Measurements from ENCODE around the gene OR2B3.
"Not testable (repeated sequence)": the region's sequence is repeated elsewhere in the genome, so short reads cannot be mapped to it uniquely, and the experiment has no call there.

The OR2B3 gene

GRCh38 chr6:29087213-29087612, at the start of gene OR2B3:
OR2B3 (minus strand) TSS chr6:29087313; CDS start chr6:29087248, 65 bp downstream.
- no peak for DNase-seq (ENCODE audit: extremely low read depth in 1 of 2, low read depth in 1 of 2)

GRCh38 chr6:29131691-29132090, 44.6 kb upstream of the OR2B3 start:
- DNase-seq (ENCODE audit: extremely low read depth in 1 of 2, low read depth in 1 of 2): no peak

GRCh38 chr6:29130644-29131043, 43.5 kb upstream of the OR2B3 start:
- DNase-seq (ENCODE audit: extremely low read depth in 1 of 2, low read depth in 1 of 2): no peak

GRCh38 chr6:29129326-29130012, 42.4 kb upstream of the OR2B3 start:
- DNase-seq (ENCODE audit: extremely low read depth in 1 of 2, low read depth in 1 of 2): no peak

GRCh38 chr6:29114964-29115363, 27.9 kb upstream of the OR2B3 start:
- not testable (repeated sequence) for DNase-seq (ENCODE audit: extremely low read depth in 1 of 2, low read depth in 1 of 2)

GRCh38 chr6:29112135-29112534, 25.0 kb upstream of the OR2B3 start:
- DNase-seq (ENCODE audit: extremely low read depth in 1 of 2, low read depth in 1 of 2): no peak

GRCh38 chr6:29107758-29108157, 20.6 kb upstream of the OR2B3 start, which contains the start of gene OR2J3:
OR2J3 (plus strand) TSS chr6:29108058; CDS start chr6:29111891, 3,833 bp downstream.
- no peak for DNase-seq (ENCODE audit: extremely low read depth in 1 of 2, low read depth in 1 of 2)

- DNase-seq (ENCODE audit: extremely low read depth in 1 of 2, low read depth in 1 of 2): no peak
These were observed 12.1 kb upstream of the OR2B3 start, which contains the start of gene OR2J1 for GRCh38 chr6:29099190-29099589. OR2J1 (plus strand) TSS chr6:29099490; CDS start chr6:29100943, 1,453 bp downstream.

GRCh38 chr6:29097803-29098202, 10.7 kb upstream of the OR2B3 start:
- no peak for DNase-seq (ENCODE audit: extremely low read depth in 1 of 2, low read depth in 1 of 2)

- no peak for DNase-seq (ENCODE audit: extremely low read depth in 1 of 2, low read depth in 1 of 2)
These were observed 5.8 kb upstream of the OR2B3 start for GRCh38 chr6:29092957-29093356.

GRCh38 chr6:29082457-29082856, 4.7 kb downstream of the OR2B3 start:
- DNase-seq (ENCODE audit: extremely low read depth in 1 of 2, low read depth in 1 of 2): no peak

GRCh38 chr6:29081312-29081711, 5.8 kb downstream of the OR2B3 start:
- no peak for DNase-seq (ENCODE audit: extremely low read depth in 1 of 2, low read depth in 1 of 2)

- DNase-seq (ENCODE audit: extremely low read depth in 1 of 2, low read depth in 1 of 2): no peak
These were observed 7.9 kb downstream of the OR2B3 start for GRCh38 chr6:29079203-29079602.

- DNase-seq (ENCODE audit: extremely low read depth in 1 of 2, low read depth in 1 of 2): peak in 1 of 2 donors; percentile 3
These were observed 15.0 kb downstream of the OR2B3 start for GRCh38 chr6:29071831-29072723.

- DNase-seq (ENCODE audit: extremely low read depth in 1 of 2, low read depth in 1 of 2): no peak
These were observed 35.4 kb downstream of the OR2B3 start for GRCh38 chr6:29051680-29052079.

- no peak for DNase-seq (ENCODE audit: extremely low read depth in 1 of 2, low read depth in 1 of 2)
These were observed 42.0 kb downstream of the OR2B3 start, which contains the start of gene OR2W1 for GRCh38 chr6:29045075-29045474. OR2W1 (minus strand) TSS chr6:29045175; CDS start chr6:29045175, 0 bp downstream.

Measured in stimulated activated CD8-positive, alpha-beta memory T cell treated with anti-CD3 and anti-CD28 coated beads, Interleukin-7, amount 100 ng/mL, for 48 hours (primary cell).